ENCODE measurements around the gene FOXC2.

GRCh38 chr16:86616906-86617305, 50.3 kb downstream of the FOXC2 start:
- TF ChIP-seq CTCF (conservative IDR thresholded peaks at IDR 0.05 in 1 of 2, IDR thresholded peaks at IDR 0.05 in 1 of 2; ENCODE audit: low read depth in 1 of 2, low read length in 2 of 2) (no peak), EZH2 (IDR thresholded peaks at IDR 0.05; ENCODE audit: low read length, missing control alignments) (no peak)
